ENCODE data around the gene UCK2.

The UCK2 gene

GRCh38 chr1:165834881-165835280, 7.5 kb downstream of the UCK2 start:
- no peak for DNase-seq

DNA sequence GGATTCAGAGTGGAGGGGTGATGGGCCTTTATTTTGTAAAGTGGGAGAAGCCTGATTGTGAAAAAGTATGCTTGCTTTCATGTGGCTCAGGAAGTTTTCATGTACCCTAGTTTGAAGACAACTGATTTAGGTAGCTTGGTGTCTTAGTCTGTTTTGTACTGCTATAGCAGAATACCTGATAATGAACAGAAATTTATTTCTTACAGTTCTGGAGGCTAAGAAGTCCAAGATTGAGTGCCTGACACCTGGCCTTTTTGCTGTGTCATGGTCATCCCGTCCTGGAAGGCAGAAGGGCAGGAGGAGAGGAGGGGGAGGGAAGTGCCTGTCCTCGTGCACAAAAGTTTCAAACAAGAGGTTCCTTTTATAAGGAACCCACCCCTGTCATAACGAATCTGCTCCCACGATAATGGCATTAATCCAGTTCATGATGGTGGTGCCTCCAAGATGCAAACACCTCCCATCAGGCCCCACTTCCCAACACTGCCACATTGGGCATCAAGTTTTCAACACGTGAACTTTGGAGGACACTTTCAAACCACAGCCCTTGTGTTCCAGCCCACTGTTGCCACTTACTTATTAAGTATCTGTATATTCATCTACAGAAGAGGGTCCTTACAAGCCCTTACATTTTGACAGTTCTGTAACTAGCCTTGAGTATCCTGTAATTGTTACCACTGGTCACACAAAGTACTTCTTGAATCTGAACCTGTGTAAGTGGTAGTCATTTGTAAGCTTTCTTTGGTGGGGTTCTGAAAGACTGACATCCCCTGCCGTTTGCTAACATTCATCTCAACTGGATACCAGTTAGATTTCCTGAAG, 9.5 kb downstream of the UCK2 start:
- DNase-seq = no peak

DNA sequence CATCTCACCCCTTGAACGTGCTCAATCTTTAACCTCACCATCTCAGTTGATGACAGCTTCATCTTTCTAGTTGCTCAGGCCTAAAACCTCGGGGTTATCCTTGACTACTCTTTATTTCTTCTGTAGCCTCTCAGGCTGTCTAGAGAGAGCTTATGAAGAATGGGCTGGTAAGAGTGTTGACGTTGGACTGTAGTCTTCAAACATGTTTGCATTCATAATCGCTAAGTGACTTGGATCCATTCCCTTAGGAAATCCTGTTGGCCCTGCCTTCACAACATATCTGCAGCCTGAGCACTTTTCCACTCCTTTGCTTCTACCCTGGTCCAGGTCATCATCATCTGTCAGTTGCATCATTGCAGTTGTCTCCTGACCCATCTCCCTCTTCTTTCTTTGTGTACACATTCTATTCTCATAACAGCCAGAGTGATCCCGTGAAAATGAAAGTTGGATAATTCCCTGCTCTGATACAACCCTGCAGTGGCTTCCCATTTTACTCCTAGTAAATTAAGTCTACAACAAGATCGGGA, 10.5 kb downstream of the UCK2 start:
- no peak for DNase-seq

- no peak for DNase-seq
These were observed 13.0 kb downstream of the UCK2 start for GRCh38 chr1:165840423-165840822.

DNA sequence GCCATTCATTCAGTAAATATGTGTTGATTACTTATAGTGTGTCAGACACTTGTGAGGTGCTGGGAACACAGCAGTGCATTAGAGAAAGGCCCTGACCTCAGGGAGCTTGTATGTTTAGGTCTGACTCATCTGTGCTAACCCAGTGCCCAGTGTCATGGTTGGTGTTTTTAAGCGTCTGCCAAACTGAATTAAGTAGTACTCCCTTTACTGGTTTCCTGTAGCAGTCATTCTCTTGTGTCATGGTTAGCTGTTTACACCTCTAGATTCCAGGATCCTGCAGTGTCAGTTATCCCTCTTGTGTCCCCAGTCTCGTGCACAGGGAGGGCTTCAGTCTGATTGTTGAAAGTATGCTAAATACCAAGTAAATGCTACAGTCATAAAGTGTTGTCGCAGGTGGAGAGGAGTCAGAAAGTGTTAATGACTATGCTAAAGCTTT, 14.2 kb downstream of the UCK2 start:
- no peak for DNase-seq

DNA sequence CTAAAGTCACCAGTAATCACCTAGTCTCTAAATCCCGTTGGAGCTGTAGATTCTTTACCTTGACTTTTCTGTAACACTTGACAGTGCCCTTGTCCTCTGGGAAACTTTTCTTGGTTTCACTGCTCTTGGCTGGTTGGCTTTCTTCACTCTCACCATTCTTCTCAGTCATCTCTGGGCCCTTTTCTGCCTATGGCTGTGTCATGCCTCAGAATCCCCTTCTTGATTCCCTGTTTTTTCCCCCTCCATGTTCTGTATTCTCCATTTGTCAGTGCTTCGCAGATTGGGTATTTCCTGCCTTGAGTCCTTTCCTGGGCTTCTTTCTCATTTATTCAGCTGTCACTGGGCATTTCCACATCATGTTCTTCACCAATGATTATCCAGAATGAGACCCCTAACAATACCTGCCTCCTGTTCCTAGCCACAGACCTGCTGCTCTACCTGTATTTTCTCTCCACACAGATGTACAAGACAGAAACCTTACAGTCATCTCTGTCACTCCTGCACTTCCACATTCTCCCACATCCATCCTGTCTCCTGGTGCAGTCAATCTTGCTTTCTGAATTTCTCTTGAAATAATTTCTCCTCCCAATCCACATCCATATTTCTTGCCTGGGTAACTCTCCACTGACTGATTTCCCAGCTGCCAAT, 14.7 kb downstream of the UCK2 start:
- DNase-seq = no peak

GRCh38 chr1:165842671-165843129, 15.3 kb downstream of the UCK2 start:
- DNase-seq = no peak

GRCh38 chr1:165843304-165843703, 15.9 kb downstream of the UCK2 start:
- no peak for DNase-seq

DNA sequence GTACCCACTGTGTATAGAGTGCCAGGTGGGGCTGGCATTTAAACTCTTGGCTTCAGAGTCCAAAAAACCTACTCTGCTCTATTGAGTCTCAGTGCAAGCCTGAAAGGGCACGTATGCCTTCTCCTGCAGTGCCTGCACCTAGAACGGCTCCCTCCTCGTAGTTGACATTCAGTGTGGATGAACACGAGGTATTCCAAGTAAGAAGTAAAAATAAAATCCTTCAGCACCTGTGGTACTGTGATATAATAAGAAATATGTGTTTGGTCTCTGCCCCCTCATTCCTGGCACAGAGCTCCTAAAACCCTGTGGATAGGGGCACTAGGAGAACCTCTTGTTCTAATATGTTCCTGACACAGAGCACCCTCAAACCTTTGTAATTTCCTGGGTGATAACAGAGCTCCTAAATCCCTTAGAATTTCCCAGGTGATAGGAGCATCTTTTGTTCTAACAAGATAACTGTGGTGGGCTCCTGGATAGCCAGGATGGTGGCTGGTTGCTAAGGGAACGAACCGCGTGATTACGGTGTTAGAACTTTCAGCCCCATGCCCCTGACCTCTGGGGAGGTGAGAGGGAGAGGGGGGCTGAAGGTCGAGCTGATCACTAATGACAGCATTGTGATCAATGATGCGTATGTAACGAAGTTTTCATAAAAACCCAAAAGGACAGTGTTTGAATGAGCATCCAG, 16.8 kb downstream of the UCK2 start:
- DNase-seq = no peak

DNA sequence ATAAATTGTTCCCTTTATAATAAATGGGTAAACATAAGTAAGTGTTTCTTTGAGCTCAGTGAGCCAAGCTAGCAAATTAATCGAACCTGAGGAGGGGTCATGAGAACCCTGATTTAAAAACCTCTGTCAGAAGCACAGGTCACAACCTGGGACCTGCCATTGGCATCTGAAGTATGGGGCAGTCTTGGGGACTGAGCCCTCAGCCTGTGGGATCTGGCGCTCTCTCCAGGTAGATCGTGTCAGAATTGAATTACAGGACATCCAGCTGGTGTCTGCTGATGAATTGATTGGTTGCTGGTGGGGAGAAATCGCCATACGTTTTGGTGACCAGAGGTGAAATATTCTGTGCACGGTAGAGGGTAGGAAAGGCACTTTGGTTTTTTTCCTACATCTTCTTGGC, 17.5 kb downstream of the UCK2 start:
- no peak for DNase-seq

DNA sequence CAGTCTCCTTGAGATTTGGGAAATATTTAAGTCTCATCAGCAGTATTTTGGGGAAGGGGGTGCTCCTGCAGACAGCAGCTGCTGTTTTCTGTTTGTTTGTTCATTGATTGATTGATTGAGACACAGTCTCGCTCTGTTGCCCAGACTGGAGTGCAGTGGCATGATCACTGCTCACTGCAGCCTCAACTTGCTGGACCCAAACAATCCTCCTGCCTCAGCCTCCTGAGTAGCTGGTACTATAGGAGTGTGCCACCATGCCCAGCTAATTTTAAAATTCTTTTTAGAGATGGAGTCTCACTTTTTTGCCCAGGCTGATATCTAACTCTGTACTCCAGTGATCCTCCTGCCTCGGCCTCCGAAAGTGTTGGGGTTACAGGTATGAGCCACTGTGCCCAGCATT, 18.2 kb downstream of the UCK2 start:
- no peak for DNase-seq

DNA sequence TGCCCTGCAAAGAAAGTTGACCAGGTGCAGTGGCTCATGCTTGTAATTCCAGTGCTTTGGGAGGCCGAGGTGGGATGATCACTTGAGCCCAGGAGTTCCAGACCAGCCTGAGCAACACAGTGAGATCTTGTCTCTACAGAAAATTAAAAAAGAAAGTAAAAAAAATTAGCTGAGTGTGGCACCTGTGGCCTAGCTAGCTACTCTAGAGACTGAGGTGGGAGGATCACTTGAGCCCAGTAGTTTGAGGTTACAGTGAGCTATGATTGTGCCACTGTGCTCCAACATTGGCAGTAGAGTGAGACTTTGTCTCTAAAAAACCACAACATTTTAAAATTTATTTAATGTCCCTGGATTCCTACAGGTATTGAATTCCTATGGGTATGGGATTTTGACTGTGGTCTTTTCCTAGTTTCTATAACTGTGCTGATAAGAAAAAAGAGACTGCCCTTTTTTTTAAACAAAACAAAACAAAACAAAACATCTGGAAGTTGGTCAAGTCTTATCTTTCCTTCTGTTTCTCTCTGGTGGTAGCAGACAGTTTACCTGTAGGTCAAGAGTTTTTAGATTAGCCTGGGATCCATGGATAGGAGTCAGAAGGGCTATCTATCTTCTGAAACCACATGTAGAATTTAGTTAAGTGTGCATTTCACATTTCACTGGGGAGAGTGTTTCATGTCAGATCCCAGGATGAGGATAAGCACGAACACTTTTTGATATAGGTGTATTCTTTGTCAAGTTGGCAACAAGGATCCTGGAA, 18.8 kb downstream of the UCK2 start:
- no peak for DNase-seq

- no peak for DNase-seq
These were observed 20.1 kb downstream of the UCK2 start for GRCh38 chr1:165847486-165847885.

DNA sequence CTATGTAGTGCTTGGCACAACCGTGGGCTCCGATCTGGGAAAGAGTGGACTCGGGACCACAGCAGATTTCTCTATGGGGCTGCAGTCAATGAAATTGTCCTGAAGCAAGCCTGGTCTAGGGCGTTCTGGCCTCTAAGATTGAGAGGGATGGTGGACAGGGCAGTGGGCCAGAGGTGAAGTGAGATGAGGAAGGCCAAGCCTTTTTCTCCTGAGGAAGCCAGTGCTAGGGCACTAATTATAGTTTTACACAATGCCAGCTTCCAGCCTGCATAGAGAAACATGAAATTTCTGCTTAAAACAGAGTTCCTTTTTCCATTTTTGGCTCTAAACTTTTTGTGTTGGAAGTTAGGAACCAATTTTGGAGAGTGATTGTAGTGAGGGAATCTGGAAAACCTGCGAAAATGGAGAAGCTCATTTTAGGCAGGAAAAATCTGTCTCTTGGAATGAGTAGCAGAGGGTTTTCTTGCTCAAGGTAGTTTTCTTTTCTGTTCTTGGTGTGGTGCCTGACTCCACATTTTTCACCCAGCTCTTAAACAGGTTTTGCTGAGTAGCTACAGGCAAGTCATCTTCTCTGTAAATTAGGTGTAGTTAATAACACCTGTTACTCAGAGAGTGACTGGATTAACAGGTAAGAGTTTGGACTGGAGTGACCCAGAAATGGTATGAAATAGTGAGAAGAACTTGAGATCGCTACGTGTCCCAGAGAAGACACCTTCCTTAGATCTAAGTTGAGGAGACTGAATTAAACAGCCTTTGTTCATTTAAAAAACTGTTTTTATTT, 22.1 kb downstream of the UCK2 start:
- no peak for DNase-seq

DNA sequence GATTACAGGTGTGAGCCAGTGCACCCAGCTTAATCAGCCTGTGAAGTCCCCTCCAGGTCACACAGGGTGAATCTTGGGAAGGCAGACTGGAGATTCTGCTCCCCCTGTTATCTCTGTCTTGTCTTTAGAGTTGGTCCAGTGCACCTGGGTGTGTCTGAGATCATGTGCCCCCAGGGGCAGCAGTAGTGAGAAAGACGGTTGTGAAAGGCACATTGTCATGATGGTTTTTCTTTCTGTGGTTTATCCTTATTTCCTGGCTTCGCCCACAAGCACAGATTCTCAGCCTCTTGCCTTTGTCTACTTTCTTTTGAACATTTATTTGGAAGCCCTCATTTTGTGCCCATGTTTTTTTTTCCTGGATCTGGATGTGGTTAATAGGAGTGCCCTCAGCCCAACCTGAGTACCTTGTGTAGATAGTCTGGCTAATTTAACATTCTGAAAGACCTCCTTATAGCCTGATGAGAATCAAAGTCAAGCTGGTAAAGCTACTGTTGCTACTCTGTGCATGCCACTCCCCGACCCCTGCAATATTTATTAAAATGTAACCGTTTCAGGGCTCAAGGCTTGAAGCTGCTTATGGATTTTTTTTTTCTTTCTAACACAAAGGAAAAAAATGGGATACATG, 23.7 kb downstream of the UCK2 start:
- DNase-seq = no peak

- DNase-seq = no peak
These were observed 25.5 kb downstream of the UCK2 start for GRCh38 chr1:165852871-165853270.

GRCh38 chr1:165853528-165854075, 26.2 kb downstream of the UCK2 start:
- DNase-seq = no peak

DNA sequence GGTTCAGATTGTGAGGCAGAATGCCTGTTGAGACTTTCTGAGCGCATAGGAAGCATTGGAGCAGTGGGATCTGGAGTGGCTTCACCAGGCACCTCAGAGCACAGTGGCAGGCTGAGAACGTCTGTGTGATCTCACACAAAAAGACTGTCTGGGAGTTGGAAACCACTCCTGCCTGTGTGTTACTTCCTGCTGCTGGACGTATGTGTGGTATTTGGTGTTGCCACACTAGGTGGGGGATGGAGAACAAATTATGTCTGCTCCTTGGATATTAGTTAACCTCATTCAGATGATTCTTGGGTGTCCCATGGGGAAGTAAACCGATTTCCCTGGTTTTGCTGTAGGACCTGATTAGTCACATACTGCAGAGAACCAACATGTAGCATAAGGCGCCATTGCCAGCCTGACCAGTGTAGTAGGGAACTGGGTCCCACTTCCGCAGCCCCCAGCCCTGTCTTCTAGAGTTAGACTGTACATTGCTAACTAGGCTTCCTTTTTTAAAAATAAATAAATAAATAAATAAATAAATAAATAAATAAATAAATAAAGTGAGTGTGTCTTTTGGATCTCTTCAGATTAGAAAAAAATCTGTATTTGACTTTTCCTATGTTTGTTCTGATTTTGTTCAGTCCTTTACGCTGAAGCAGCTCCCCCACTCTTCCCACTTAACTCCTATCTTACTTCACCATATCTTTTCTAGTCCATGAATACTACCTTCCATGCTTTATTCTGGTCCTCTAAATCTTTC, 26.9 kb downstream of the UCK2 start:
- DNase-seq = no peak

DNA sequence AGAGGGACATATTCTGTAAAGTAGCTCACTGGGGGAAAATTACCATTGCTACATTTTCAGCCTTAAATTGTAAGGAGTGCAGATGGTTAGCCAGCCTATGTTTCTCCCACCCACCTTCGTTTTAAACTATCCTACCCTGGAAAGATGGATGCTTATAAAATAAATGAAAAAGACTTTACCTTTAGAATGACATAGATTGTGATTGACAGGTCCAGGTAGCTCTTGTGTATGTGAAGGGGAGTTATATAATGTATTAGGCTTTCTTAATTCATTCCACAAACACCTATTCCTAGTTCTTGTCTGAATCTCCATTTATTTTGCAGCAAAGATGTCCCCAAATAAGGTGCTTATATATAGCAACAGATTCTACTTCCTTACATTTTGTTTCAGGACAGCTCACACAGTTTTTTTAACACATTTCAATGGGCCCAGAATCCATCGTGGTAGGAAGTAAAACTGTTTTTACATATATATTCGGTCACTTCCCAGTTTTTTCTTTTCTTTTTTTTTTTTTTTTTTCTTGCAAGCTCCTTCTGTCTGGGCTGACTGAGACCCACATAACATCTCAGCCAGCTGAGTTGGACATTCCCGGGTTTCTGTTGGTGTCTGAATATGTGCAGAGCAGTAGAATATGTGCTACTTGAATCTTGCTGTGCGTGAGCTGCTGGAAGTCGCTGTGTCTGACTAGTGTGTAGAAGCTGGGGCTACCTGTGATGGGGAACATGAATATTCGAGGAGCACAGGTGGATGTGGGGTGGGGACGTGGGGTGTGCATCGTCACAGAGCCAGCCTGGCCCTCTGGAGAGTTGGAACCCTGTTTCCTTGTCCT, 27.8 kb downstream of the UCK2 start:
- no peak for DNase-seq

DNA sequence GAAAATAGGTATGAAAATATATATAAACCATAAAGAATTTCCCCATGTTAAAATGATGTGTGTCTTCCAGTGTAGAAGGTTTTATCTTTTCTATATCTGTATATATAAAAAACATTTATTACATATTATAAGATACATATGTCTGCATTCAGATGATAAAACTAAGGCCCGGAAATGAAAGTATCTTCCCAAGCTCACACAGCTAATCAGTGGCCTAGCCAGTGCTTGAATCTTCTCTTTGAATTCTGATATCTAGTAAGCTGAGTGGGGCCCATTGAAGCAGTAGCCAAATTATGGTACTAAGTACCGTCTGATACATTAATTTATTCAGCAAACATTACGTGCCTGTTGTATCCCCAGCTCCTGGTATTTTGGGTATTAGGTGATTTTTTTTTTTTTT, 28.6 kb downstream of the UCK2 start:
- DNase-seq = no peak
